Measurements from ENCODE around the gene ARHGAP6. TPM values are rescaled to one million over a fixed set of nuclear protein-coding genes. Genes with fewer than 3 reads are reported as not detected.

The ARHGAP6 gene
- total RNA-seq, 1 experiment from 2014 or later: 0.50 TPM

DNA sequence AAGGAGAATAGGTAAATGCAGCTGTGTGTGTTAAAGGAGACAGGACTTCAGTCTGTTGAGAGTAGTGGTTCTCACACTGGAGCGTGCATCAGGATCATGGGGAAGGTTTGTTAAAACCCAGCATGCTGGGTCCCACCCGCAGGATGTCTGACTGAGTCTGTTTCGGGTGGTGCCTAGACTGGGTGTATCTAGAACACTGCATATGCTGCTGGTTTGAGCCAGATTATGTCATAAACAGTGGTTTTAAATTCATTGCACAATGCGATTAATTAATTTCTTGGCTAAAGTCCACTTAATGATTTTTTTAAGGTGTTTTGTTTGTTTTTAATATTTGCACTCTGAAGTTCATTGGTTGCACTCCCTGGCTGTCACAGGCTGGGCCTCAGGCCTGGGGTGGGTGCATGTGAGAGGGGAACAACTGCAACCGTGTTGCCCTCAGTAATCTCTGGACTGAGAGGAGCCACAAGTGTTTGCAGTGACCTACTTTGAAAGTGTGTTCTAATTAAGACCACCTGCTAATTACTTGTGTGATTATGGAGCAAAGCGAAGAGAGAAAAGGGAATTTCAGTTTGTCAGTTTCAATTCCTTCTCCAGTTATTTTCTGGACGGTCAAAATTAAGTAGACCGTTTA lies 546.3 kb downstream of the ARHGAP6 start:
- TF ChIP-seq, protein P1, sequence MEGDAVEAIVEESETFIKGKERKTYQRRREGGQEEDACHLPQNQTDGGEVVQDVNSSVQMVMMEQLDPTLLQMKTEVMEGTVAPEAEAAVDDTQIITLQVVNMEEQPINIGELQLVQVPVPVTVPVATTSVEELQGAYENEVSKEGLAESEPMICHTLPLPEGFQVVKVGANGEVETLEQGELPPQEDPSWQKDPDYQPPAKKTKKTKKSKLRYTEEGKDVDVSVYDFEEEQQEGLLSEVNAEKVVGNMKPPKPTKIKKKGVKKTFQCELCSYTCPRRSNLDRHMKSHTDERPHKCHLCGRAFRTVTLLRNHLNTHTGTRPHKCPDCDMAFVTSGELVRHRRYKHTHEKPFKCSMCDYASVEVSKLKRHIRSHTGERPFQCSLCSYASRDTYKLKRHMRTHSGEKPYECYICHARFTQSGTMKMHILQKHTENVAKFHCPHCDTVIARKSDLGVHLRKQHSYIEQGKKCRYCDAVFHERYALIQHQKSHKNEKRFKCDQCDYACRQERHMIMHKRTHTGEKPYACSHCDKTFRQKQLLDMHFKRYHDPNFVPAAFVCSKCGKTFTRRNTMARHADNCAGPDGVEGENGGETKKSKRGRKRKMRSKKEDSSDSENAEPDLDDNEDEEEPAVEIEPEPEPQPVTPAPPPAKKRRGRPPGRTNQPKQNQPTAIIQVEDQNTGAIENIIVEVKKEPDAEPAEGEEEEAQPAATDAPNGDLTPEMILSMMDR (IDR thresholded peaks at IDR 0.05; ENCODE audit: insufficient read depth in 1 of 2, low read depth in 1 of 2, low read length in 1 of 2, severe bottlenecking in 1 of 2, unreplicated experiment in 1 of 2): no peak
- Histone ChIP-seq H3K27me3 (replicated peaks; ENCODE audit: control insufficient read depth, insufficient read depth, low read length) (no peaks in the 10 kb centered on the region), H3K4me3 (ENCODE audit: low read depth, low read length) (no peak overlapping the region), H3K4me1 (no peaks in the 10 kb centered on the region), H3K36me3 (ENCODE audit: control insufficient read depth, insufficient read depth, low read length) (no peaks in the 10 kb centered on the region; the same call in 1 of the 2 replicates), H3K9me3 (no peaks in the 10 kb centered on the region)
- no peak overlapping the region for H3K4me3 Mint-ChIP-seq (ENCODE audit: unreplicated experiment)
- H3K9me3 Mint-ChIP-seq (ENCODE audit: unreplicated experiment): no peaks in the 10 kb centered on the region
- H3K4me1 Mint-ChIP-seq (ENCODE audit: low read depth, unreplicated experiment): no peaks in the 10 kb centered on the region
- POLR2A ChIA-PET: no interaction called here
- no TSS peak for BruUV-seq (replicated peaks)
- no peaks in the 10 kb centered on the region for H3K27me3 Mint-ChIP-seq (ENCODE audit: insufficient read depth, unreplicated experiment)
- no peak for DNase-seq
- intact Hi-C loops (cut with micrococcal nuclease; ENCODE audit: unreplicated experiment): no loop called here
- no peak overlapping the region for H3K27ac Mint-ChIP-seq (ENCODE audit: unreplicated experiment)
- CTCF ChIA-PET: no interaction called here
- peaks cover 60% of the 10 kb centered on the region for H3K36me3 Mint-ChIP-seq (ENCODE audit: insufficient read depth, unreplicated experiment)

DNA sequence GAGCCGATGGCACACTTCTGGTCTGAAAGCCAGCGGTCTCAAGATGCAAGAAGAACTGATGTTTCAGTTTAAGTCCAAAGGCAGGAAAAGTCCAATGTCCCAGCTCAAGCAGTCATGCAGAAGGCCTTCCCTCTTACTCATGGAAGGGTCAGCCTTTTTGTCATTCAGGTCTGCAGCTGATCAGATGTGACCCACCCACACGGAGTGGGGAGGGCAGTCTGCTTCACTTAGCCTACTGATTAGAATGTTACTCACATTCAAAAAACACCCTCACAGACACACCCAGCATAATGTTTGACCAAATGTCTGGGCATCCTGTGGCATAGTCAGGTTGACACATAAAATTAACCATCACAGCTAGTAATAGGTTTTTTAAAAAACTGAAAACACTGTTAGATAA lies 548.0 kb downstream of the ARHGAP6 start:
- Histone ChIP-seq H3K27me3 (replicated peaks; ENCODE audit: control insufficient read depth, insufficient read depth, low read length) (no peaks in the 10 kb centered on the region), H3K4me1 (no peaks in the 10 kb centered on the region), H3K36me3 (ENCODE audit: control insufficient read depth, insufficient read depth, low read length) (no peaks in the 10 kb centered on the region; the same call in 1 of the 2 replicates), H3K4me3 (ENCODE audit: low read depth, low read length) (no peak overlapping the region), H3K9me3 (no peaks in the 10 kb centered on the region)
- H3K9me3 Mint-ChIP-seq (ENCODE audit: unreplicated experiment): no peaks in the 10 kb centered on the region
- no peaks in the 10 kb centered on the region for H3K4me1 Mint-ChIP-seq (ENCODE audit: low read depth, unreplicated experiment)
- CTCF ChIA-PET: no interaction called here
- H3K27me3 Mint-ChIP-seq (ENCODE audit: insufficient read depth, unreplicated experiment): no peaks in the 10 kb centered on the region
- H3K27ac Mint-ChIP-seq (ENCODE audit: unreplicated experiment): no peak overlapping the region
- DNase-seq: no peak
- POLR2A ChIA-PET: no interaction called here
- H3K36me3 Mint-ChIP-seq (ENCODE audit: insufficient read depth, unreplicated experiment): peaks cover 61% of the 10 kb centered on the region
- TF ChIP-seq, protein P1 (IDR thresholded peaks at IDR 0.05; ENCODE audit: insufficient read depth in 1 of 2, low read depth in 1 of 2, low read length in 1 of 2, severe bottlenecking in 1 of 2, unreplicated experiment in 1 of 2): no peak
- BruUV-seq (replicated peaks): no TSS peak
- no peak overlapping the region for H3K4me3 Mint-ChIP-seq (ENCODE audit: unreplicated experiment)
- intact Hi-C loops (cut with micrococcal nuclease; ENCODE audit: unreplicated experiment): no loop called here

DNA sequence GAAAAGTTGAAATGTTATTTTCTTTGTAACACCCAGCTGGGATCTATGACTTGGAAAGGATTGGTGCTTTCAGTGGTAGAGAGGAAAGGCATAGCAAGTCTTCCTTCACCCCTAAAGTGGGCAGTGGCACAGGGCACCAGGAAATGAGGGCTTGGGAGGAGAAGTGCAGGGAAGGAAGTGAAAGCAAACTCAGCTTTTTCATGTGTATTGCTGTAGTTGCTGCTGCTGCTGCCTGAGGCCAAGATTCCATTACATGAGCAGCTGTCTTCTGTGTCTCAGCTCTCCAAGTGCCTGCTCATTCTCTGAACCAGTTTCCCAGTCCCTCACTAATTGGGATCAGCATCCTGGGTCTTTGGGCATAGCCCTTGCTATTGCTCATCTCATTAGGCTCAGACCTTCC lies 552.0 kb downstream of the ARHGAP6 start:
- H3K4me3 Mint-ChIP-seq (ENCODE audit: unreplicated experiment): no peak overlapping the region
- no peaks in the 10 kb centered on the region for H3K27me3 ChIP-seq (replicated peaks; ENCODE audit: control insufficient read depth, insufficient read depth, low read length)
- H3K4me1 Mint-ChIP-seq (ENCODE audit: low read depth, unreplicated experiment): no peaks in the 10 kb centered on the region
- H3K9me3 Mint-ChIP-seq (ENCODE audit: unreplicated experiment): no peaks in the 10 kb centered on the region
- H3K36me3 Mint-ChIP-seq (ENCODE audit: insufficient read depth, unreplicated experiment): peaks cover 55% of the 10 kb centered on the region
- no peak overlapping the region for H3K27ac Mint-ChIP-seq (ENCODE audit: unreplicated experiment)
- no peaks in the 10 kb centered on the region for H3K4me1 ChIP-seq
- intact Hi-C loops (cut with micrococcal nuclease; ENCODE audit: unreplicated experiment): loop anchor here (5.0 kb wide), 1 partner anchor 786 kb away; no protein-coding TSS in a partner anchor
- H3K4me3 ChIP-seq (ENCODE audit: low read depth, low read length): no peak overlapping the region
- ChIA-PET CTCF (no interaction called here), POLR2A (no interaction called here)
- DNase-seq: no peak
- TF ChIP-seq, protein P1 (IDR thresholded peaks at IDR 0.05; ENCODE audit: insufficient read depth in 1 of 2, low read depth in 1 of 2, low read length in 1 of 2, severe bottlenecking in 1 of 2, unreplicated experiment in 1 of 2): no peak
- H3K36me3 ChIP-seq (ENCODE audit: control insufficient read depth, insufficient read depth, low read length): no peaks in the 10 kb centered on the region
- H3K27me3 Mint-ChIP-seq (ENCODE audit: insufficient read depth, unreplicated experiment): no peaks in the 10 kb centered on the region
- BruUV-seq (replicated peaks): no TSS peak
- H3K9me3 ChIP-seq: no peaks in the 10 kb centered on the region
